HepG2 (cell line): ENCODE results near the gene WNT6. TPM values are rescaled to one million over a fixed set of nuclear protein-coding genes. Genes with fewer than 3 reads are reported as not detected.

Experiments used
- ATF4 ChIP-seq, 2 experiments: fragments of 450-650 bp in 1 of 2; sonication (generic) in 1 of 2; formaldehyde crosslinking; IDR thresholded peaks; 2 replicates each; pipeline versions ENCODE4 v1.5.0 to v1.8.0; 2020 to 2022; ENCODE audit warnings: mild to moderate bottlenecking in 1 of 2, missing genetic modification reagents in 1 of 2
- ATRX ChIP-seq: sonication (generic); formaldehyde crosslinking; IDR thresholded peaks from 2 replicates; pipeline ENCODE4 v1.4.0; 2020; ENCODE audit warnings: missing genetic modification reagents, borderline replicate concordance
- HNF4G ChIP-seq, 2 experiments: sonication (generic) in 1 of 2; formaldehyde crosslinking in 1 of 2; IDR thresholded peaks; 2 replicates each; pipeline versions ENCODE4 v1.4.0 to v1.6.1; 2011 to 2020; ENCODE audit warnings: borderline replicate concordance in 2 of 2, low read depth in 2 of 2, mild to moderate bottlenecking in 2 of 2, low read length in 1 of 2, missing genetic modification reagents in 1 of 2, moderate library complexity in 1 of 2
- POLR2AphosphoS5 ChIP-seq: IDR thresholded peaks from 2 replicates; pipeline ENCODE4 v1.6.1; 2012; ENCODE audit warnings: low read depth, low read length
- SMARCE1 ChIP-seq: fragments of 450-650 bp; IDR thresholded peaks from 2 replicates; pipeline ENCODE4 v1.6.1; 2017; ENCODE audit warnings: borderline replicate concordance
- ZNF549 ChIP-seq: sonication (generic); formaldehyde crosslinking; IDR thresholded peaks from 2 replicates; pipeline ENCODE4 v1.5.0; 2020; ENCODE audit warnings: missing genetic modification reagents
- ZNF569 ChIP-seq: sonication (generic); formaldehyde crosslinking; IDR thresholded peaks from 2 replicates; pipeline ENCODE4 v1.5.0; 2020; ENCODE audit warnings: mild to moderate bottlenecking, missing genetic modification reagents, moderate library complexity, borderline replicate concordance
- polyA plus RNA-seq, 8 experiments: library from polyadenylated mRNA; depleted of rRNA in 3 of 8; stranded (reverse) in 7 of 8; unstranded in 1 of 8; fragments of >200 nt; fragmentation: Illumina TruSeq in 4 of 8; extraction: Trizol in 4 of 8; gene quantifications; 2 replicates each; pipeline versions ENCODE4 v1.2.1 to v1.2.3, GENCODE V29; 2011 to 2016; ENCODE audit warnings: low read depth in 4 of 8, missing spikeins in 1 of 8, mixed read lengths in 1 of 8; ENCODE audit not compliant: insufficient read depth in 1 of 8
- total RNA-seq, 5 experiments: library from RNA; depleted of rRNA; stranded (reverse); fragments of >200 nt; fragmentation: Illumina TruSeq; extraction: Trizol; gene quantifications; 2 replicates each; pipeline ENCODE4 v1.2.3, GENCODE V29; 2016; ENCODE audit warnings: low read depth in 1 of 5
- TF ChIP-seq, protein P1 (sequence below): sonication (generic); formaldehyde crosslinking; IDR thresholded peaks from 2 replicates; pipeline ENCODE4 v1.5.0; 2020; ENCODE audit warnings: mild to moderate bottlenecking, missing genetic modification reagents, borderline replicate concordance
- TF ChIP-seq, protein P2 (sequence below): sonication (generic); formaldehyde crosslinking; IDR thresholded peaks from 2 replicates; pipeline ENCODE4 v1.4.0; 2020; ENCODE audit warnings: missing genetic modification reagents
- TF ChIP-seq, protein P3 (sequence below): sonication (generic); formaldehyde crosslinking; IDR thresholded peaks from 2 replicates; pipeline ENCODE4 v1.5.0; 2020; ENCODE audit warnings: mild to moderate bottlenecking, missing genetic modification reagents
- TF ChIP-seq, protein P4 (sequence below): sonication (generic); formaldehyde crosslinking; IDR thresholded peaks from 2 replicates; pipeline ENCODE4 v1.5.0; 2020; ENCODE audit warnings: missing genetic modification reagents, mild to moderate bottlenecking, borderline replicate concordance

Gene WNT6
- total and polyA plus RNA-seq, 2 of the 13 experiments (the other 11 are each of a cell fraction or from before 2014, with no cell fraction given), result 0.20 TPM; not detected in 1

GRCh38 chr2:218898109-218898878, 38.7 kb downstream of the WNT6 start (continued):
- TF ChIP-seq, protein P1, sequence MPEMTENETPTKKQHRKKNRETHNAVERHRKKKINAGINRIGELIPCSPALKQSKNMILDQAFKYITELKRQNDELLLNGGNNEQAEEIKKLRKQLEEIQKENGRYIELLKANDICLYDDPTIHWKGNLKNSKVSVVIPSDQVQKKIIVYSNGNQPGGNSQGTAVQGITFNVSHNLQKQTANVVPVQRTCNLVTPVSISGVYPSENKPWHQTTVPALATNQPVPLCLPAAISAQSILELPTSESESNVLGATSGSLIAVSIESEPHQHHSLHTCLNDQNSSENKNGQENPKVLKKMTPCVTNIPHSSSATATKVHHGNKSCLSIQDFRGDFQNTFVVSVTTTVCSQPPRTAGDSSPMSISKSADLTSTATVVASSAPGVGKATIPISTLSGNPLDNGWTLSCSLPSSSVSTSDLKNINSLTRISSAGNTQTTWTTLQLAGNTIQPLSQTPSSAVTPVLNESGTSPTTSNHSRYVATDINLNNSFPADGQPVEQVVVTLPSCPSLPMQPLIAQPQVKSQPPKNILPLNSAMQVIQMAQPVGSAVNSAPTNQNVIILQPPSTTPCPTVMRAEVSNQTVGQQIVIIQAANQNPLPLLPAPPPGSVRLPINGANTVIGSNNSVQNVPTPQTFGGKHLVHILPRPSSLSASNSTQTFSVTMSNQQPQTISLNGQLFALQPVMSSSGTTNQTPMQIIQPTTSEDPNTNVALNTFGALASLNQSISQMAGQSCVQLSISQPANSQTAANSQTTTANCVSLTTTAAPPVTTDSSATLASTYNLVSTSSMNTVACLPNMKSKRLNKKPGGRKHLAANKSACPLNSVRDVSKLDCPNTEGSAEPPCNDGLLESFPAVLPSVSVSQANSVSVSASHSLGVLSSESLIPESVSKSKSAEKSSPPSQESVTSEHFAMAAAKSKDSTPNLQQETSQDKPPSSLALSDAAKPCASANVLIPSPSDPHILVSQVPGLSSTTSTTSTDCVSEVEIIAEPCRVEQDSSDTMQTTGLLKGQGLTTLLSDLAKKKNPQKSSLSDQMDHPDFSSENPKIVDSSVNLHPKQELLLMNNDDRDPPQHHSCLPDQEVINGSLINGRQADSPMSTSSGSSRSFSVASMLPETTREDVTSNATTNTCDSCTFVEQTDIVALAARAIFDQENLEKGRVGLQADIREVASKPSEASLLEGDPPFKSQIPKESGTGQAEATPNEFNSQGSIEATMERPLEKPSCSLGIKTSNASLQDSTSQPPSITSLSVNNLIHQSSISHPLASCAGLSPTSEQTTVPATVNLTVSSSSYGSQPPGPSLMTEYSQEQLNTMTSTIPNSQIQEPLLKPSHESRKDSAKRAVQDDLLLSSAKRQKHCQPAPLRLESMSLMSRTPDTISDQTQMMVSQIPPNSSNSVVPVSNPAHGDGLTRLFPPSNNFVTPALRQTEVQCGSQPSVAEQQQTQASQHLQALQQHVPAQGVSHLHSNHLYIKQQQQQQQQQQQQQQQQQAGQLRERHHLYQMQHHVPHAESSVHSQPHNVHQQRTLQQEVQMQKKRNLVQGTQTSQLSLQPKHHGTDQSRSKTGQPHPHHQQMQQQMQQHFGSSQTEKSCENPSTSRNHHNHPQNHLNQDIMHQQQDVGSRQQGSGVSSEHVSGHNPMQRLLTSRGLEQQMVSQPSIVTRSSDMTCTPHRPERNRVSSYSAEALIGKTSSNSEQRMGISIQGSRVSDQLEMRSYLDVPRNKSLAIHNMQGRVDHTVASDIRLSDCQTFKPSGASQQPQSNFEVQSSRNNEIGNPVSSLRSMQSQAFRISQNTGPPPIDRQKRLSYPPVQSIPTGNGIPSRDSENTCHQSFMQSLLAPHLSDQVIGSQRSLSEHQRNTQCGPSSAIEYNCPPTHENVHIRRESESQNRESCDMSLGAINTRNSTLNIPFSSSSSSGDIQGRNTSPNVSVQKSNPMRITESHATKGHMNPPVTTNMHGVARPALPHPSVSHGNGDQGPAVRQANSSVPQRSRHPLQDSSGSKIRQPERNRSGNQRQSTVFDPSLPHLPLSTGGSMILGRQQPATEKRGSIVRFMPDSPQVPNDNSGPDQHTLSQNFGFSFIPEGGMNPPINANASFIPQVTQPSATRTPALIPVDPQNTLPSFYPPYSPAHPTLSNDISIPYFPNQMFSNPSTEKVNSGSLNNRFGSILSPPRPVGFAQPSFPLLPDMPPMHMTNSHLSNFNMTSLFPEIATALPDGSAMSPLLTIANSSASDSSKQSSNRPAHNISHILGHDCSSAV (CRISPR knock-in tag), result no peak
- TF ChIP-seq ATRX (CRISPR knock-in tag) (no peak), SMARCE1 (no peak), HNF4G (IDR thresholded peaks at IDR 0.05; ENCODE audit: borderline replicate concordance, low read depth, low read length) (no peak), HNF4G (CRISPR knock-in tag; IDR thresholded peaks at IDR 0.05; ENCODE audit: borderline replicate concordance, low read depth) (no peak), ATF4 (CRISPR knock-in tag; IDR thresholded peaks at IDR 0.05) (no peak), ZNF549 (CRISPR knock-in tag) (no peak), ZNF569 (CRISPR knock-in tag) (no peak), POLR2AphosphoS5 (no peak)
- TF ChIP-seq, protein P2, sequence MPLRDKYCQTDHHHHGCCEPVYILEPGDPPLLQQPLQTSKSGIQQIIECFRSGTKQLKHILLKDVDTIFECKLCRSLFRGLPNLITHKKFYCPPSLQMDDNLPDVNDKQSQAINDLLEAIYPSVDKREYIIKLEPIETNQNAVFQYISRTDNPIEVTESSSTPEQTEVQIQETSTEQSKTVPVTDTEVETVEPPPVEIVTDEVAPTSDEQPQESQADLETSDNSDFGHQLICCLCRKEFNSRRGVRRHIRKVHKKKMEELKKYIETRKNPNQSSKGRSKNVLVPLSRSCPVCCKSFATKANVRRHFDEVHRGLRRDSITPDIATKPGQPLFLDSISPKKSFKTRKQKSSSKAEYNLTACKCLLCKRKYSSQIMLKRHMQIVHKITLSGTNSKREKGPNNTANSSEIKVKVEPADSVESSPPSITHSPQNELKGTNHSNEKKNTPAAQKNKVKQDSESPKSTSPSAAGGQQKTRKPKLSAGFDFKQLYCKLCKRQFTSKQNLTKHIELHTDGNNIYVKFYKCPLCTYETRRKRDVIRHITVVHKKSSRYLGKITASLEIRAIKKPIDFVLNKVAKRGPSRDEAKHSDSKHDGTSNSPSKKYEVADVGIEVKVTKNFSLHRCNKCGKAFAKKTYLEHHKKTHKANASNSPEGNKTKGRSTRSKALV (CRISPR knock-in tag), result 0 out of 2 replicates have a peak, but pooled peaks have one; percentile 72
- TF ChIP-seq, protein P3, sequence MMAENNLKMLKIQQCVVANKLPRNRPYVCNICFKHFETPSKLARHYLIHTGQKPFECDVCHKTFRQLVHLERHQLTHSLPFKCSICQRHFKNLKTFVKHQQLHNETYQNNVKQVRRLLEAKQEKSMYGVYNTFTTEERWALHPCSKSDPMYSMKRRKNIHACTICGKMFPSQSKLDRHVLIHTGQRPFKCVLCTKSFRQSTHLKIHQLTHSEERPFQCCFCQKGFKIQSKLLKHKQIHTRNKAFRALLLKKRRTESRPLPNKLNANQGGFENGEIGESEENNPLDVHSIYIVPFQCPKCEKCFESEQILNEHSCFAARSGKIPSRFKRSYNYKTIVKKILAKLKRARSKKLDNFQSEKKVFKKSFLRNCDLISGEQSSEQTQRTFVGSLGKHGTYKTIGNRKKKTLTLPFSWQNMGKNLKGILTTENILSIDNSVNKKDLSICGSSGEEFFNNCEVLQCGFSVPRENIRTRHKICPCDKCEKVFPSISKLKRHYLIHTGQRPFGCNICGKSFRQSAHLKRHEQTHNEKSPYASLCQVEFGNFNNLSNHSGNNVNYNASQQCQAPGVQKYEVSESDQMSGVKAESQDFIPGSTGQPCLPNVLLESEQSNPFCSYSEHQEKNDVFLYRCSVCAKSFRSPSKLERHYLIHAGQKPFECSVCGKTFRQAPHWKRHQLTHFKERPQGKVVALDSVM, result no peak
- TF ChIP-seq, protein P4, sequence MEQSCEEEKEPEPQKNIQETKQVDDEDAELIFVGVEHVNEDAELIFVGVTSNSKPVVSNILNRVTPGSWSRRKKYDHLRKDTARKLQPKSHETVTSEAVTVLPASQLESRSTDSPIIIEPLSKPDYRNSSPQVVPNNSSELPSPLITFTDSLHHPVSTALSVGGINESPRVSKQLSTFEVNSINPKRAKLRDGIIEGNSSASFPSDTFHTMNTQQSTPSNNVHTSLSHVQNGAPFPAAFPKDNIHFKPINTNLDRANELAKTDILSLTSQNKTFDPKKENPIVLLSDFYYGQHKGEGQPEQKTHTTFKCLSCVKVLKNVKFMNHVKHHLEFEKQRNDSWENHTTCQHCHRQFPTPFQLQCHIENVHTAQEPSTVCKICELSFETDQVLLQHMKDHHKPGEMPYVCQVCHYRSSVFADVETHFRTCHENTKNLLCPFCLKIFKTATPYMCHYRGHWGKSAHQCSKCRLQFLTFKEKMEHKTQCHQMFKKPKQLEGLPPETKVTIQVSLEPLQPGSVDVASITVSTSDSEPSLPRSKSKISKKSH (CRISPR knock-in tag), result peak; percentile 95
